Measurements from ENCODE around the gene BGN. TPM values are rescaled to one million over a fixed set of nuclear protein-coding genes. Genes with fewer than 3 reads are reported as not detected.

Gene BGN
- total RNA-seq, 4 donors from 2014 or later = 13.4 to 43.0 (median 20.0) TPM

- TF ChIP-seq, protein P1, sequence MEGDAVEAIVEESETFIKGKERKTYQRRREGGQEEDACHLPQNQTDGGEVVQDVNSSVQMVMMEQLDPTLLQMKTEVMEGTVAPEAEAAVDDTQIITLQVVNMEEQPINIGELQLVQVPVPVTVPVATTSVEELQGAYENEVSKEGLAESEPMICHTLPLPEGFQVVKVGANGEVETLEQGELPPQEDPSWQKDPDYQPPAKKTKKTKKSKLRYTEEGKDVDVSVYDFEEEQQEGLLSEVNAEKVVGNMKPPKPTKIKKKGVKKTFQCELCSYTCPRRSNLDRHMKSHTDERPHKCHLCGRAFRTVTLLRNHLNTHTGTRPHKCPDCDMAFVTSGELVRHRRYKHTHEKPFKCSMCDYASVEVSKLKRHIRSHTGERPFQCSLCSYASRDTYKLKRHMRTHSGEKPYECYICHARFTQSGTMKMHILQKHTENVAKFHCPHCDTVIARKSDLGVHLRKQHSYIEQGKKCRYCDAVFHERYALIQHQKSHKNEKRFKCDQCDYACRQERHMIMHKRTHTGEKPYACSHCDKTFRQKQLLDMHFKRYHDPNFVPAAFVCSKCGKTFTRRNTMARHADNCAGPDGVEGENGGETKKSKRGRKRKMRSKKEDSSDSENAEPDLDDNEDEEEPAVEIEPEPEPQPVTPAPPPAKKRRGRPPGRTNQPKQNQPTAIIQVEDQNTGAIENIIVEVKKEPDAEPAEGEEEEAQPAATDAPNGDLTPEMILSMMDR (IDR thresholded peaks at IDR 0.05; ENCODE audit: low read depth) = no peak
Observed at GRCh38 chrX:153499876-153500275, 5.1 kb downstream of the BGN start.

- TF ChIP-seq, protein P1 (IDR thresholded peaks at IDR 0.05; ENCODE audit: low read depth) = no peak
Observed at GRCh38 chrX:153500676-153501280, 6.0 kb downstream of the BGN start.

DNA sequence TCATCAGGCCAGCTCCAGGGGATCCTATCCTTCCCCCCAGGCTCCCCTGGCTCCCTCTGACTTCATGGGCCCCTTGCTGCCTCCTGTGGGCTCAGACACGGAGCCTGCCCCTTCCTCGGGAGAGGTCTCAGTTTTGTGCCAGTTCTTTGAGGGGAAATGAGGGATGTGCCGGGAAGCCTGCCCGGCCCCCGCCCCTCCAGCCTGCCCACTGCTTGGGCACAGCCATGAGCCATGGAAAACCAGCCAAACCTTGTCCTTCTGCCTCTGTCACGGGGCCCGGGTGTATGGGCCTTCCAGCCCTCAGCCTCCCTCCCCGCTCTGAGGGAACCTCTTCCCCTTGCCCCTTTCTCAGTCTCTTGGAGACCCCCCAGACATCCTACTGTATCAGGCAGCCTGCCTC lies 6.8 kb downstream of the BGN start:
- TF ChIP-seq, protein P1 (IDR thresholded peaks at IDR 0.05; ENCODE audit: low read depth) = no peak

DNA sequence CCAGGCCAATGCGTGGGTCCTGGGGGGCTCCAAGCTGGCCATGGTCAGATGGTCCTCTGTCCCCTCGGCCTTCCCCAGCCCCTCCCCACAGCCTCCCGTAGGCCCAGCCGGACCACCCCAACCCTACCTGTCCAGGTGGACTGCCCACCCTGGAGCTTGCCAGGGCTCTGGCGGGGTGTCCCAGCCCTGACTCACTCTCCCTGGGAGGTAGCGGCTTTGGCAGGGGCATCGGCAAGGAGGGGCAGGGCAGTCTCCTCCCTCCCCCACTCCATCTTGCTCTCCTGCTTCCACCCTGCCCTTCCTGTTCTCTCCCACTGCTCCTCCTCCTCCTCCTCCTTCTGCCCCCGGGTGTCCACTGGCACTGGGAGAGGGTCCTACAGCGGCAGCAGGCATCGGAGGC lies 7.4 kb downstream of the BGN start:
- TF ChIP-seq, protein P1 (IDR thresholded peaks at IDR 0.05; ENCODE audit: low read depth) = no peak

DNA sequence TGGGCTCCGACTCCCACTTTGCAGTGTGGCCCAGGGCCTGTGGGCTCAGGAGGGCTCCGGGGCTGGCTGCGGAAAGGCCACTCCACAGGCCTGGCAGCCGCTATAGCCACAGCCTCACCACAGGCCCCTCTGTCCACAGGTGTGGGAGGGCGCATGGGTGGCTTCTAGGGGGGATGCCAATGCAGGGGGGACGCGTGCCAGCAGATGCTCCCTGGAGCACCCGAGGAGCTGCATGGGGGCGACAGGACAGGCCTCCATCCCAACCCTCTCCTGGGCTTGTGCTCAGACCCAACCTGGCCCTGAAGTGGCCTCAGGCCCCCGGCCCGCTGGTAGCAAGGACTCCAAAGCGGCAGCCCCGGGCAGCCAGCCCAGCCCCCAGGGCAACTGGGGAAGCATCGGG lies 8.0 kb downstream of the BGN start:
- TF ChIP-seq, protein P1 (IDR thresholded peaks at IDR 0.05; ENCODE audit: low read depth) = no peak

DNA sequence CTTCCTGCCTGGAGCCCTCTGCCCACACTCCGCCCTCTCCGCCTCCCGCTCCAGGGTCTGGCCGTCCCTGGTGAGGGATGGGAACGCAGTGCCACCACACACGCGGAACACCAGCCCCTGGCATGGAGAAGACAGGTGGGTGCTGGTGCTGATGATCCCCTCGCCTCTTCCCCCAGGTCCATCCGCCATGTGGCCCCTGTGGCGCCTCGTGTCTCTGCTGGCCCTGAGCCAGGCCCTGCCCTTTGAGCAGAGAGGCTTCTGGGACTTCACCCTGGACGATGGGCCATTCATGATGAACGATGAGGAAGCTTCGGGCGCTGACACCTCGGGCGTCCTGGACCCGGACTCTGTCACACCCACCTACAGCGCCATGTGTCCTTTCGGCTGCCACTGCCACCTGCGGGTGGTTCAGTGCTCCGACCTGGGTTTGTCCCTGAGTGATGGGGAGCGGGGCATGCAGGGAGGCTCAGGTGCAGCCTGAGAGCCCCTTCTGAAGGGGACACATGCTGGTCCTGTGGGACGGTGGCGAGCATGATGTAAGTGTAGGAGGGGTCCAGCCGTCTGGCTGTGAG lies 9.8 kb downstream of the BGN start:
- TF ChIP-seq, protein P1 (IDR thresholded peaks at IDR 0.05; ENCODE audit: low read depth) = no peak

- TF ChIP-seq, protein P1 (IDR thresholded peaks at IDR 0.05; ENCODE audit: low read depth) = no peak
Observed at GRCh38 chrX:153505361-153505760, 10.6 kb downstream of the BGN start.

Measured in subcutaneous adipose tissue (tissue), 4 donors.